Measurements from ENCODE around the gene ADCY3. TPM values are rescaled to one million over a fixed set of nuclear protein-coding genes. Genes with fewer than 3 reads are reported as not detected.

ADCY3 gene
- total and polyA plus RNA-seq, 10 of the 15 experiments (the other 5 are each of a cell fraction or from before 2014, with no cell fraction given) = 2.8 to 102 (median 50.4) TPM

GRCh38 chr2:24853046-24853445, 67.0 kb downstream of the ADCY3 start (continued):
- TF ChIP-seq, protein P1, sequence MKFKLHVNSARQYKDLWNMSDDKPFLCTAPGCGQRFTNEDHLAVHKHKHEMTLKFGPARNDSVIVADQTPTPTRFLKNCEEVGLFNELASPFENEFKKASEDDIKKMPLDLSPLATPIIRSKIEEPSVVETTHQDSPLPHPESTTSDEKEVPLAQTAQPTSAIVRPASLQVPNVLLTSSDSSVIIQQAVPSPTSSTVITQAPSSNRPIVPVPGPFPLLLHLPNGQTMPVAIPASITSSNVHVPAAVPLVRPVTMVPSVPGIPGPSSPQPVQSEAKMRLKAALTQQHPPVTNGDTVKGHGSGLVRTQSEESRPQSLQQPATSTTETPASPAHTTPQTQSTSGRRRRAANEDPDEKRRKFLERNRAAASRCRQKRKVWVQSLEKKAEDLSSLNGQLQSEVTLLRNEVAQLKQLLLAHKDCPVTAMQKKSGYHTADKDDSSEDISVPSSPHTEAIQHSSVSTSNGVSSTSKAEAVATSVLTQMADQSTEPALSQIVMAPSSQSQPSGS (IDR thresholded peaks at IDR 0.05; ENCODE audit: low read length) = no peak
- no peak for TF ChIP-seq ZNF24 (IDR thresholded peaks at IDR 0.05)
- TF ChIP-seq, protein P2, sequence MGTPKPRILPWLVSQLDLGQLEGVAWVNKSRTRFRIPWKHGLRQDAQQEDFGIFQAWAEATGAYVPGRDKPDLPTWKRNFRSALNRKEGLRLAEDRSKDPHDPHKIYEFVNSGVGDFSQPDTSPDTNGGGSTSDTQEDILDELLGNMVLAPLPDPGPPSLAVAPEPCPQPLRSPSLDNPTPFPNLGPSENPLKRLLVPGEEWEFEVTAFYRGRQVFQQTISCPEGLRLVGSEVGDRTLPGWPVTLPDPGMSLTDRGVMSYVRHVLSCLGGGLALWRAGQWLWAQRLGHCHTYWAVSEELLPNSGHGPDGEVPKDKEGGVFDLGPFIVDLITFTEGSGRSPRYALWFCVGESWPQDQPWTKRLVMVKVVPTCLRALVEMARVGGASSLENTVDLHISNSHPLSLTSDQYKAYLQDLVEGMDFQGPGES (IDR thresholded peaks at IDR 0.05) = no peak

DNA sequence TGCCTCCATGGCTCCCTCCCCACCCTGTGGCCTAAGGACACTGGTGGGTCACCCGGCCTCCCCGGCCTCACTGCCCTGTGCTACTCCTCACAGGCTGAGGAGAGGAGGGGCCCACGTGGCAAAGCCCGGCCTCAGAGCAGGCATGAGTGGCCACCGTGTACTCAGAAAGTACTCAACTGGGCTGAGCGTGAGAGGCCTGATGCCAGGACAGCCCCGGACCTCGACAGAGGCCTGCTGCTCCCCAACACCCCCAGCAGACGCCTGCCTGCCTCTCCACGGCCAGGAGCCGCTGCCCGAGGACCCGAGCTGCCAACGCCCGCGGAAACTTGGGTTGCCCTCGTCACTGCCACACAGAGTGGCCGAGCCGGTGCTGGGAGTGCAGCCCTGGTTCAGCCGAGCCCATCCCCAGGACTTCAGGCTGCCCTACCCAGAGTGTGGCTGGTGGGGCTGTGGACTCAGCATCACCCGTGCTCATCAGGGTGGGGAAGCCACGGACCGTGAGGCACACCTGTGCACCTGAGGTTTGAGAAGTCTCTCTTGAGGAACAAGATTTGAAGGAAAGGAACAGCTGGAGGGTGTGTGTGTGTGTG, 67.5 kb downstream of the ADCY3 start:
- CTCF ChIA-PET = interaction anchor here (0.6 kb wide), 1 partner anchor 241 kb away, joined by 3 read pairs; no protein-coding TSS in a partner anchor
- no peak for DNase-seq (ENCODE audit: low read depth, low spot score)
- intact Hi-C loops (cut with micrococcal nuclease; ENCODE audit: unreplicated experiment) (no loop called here), in situ Hi-C loops (cut with MboI) (no loop called here)
- H3K36me3 ChIP-seq (ENCODE audit: control insufficient read depth in 2 of 2, insufficient read depth in 2 of 2, low read length in 1 of 2) = peaks cover 0 to 21% of the 10 kb centered on the region in 2 experiments; a peak in 3 of 4 replicates
- 95% methylated on average over 23 of the region's 23 CpGs for WGBS (ENCODE audit: insufficient coverage, insufficient replicate concordance, low lambda C conversion rate, missing lambda C conversion rate)
- peaks cover 17% of the 10 kb centered on the region; the same call in 2 of the 3 replicates for H3K9me3 ChIP-seq (replicated peaks; ENCODE audit: control insufficient read depth, insufficient read depth, low read length)
- H3K4me1 ChIP-seq (ENCODE audit: control insufficient read depth, insufficient read depth, low read length) = no peaks in the 10 kb centered on the region
- H3K27me3 ChIP-seq (replicated peaks in 1 of 2; ENCODE audit: control insufficient read depth in 2 of 2, insufficient read depth in 2 of 2, low read length in 1 of 2) = no peaks in the 10 kb centered on the region
- no peak for FAIRE-seq
- no peaks in the 10 kb centered on the region for H4K20me1 ChIP-seq (ENCODE audit: control insufficient read depth, insufficient read depth)
- H3K4me3 ChIP-seq = no peak overlapping the region
- H3K79me2 ChIP-seq (ENCODE audit: control insufficient read depth, insufficient read depth, low read length) = no peaks in the 10 kb centered on the region
- H2AFZ ChIP-seq (ENCODE audit: control insufficient read depth, low read depth, low read length) = no peak overlapping the region
- RAD21 ChIA-PET (ENCODE audit: unreplicated experiment) = no interaction called here
- SMC1A ChIA-PET (ENCODE audit: uncharacterized antibody, unreplicated experiment) = no interaction called here
- no peak overlapping the region for H3K27ac ChIP-seq (ENCODE audit: control insufficient read depth, insufficient read depth)
- POLR2A ChIA-PET = no interaction called here
- BruUV-seq (replicated peaks) = no TSS peak
- H3K4me2 ChIP-seq (ENCODE audit: control insufficient read depth, insufficient read depth) = no peak overlapping the region
- no peak overlapping the region for H3K9ac ChIP-seq (ENCODE audit: control insufficient read depth, insufficient read depth, low read length)
- ATAC-seq = no peak
- TF ChIP-seq SUZ12 (IDR thresholded peaks at IDR 0.05; ENCODE audit: unreplicated experiment) = no peak
- TF ChIP-seq, protein P3, sequence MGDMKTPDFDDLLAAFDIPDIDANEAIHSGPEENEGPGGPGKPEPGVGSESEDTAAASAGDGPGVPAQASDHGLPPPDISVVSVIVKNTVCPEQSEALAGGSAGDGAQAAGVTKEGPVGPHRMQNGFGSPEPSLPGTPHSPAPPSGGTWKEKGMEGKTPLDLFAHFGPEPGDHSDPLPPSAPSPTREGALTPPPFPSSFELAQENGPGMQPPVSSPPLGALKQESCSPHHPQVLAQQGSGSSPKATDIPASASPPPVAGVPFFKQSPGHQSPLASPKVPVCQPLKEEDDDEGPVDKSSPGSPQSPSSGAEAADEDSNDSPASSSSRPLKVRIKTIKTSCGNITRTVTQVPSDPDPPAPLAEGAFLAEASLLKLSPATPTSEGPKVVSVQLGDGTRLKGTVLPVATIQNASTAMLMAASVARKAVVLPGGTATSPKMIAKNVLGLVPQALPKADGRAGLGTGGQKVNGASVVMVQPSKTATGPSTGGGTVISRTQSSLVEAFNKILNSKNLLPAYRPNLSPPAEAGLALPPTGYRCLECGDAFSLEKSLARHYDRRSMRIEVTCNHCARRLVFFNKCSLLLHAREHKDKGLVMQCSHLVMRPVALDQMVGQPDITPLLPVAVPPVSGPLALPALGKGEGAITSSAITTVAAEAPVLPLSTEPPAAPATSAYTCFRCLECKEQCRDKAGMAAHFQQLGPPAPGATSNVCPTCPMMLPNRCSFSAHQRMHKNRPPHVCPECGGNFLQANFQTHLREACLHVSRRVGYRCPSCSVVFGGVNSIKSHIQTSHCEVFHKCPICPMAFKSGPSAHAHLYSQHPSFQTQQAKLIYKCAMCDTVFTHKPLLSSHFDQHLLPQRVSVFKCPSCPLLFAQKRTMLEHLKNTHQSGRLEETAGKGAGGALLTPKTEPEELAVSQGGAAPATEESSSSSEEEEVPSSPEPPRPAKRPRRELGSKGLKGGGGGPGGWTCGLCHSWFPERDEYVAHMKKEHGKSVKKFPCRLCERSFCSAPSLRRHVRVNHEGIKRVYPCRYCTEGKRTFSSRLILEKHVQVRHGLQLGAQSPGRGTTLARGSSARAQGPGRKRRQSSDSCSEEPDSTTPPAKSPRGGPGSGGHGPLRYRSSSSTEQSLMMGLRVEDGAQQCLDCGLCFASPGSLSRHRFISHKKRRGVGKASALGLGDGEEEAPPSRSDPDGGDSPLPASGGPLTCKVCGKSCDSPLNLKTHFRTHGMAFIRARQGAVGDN (IDR thresholded peaks at IDR 0.05) = no peak
- TF ChIP-seq SKIL (IDR thresholded peaks at IDR 0.05; ENCODE audit: low read depth, poor library complexity, severe bottlenecking) = no peak
- TF ChIP-seq RELA (IDR thresholded peaks at IDR 0.05; ENCODE audit: borderline replicate concordance, partially characterized antibody) = no peak
- TF ChIP-seq CBFB (IDR thresholded peaks at IDR 0.05; ENCODE audit: low read depth) = no peak
- TF ChIP-seq ZNF274 (IDR thresholded peaks at IDR 0.05; ENCODE audit: insufficient read depth, insufficient read length) = no peak
- TF ChIP-seq FOS (IDR thresholded peaks at IDR 0.05; ENCODE audit: borderline replicate concordance, extremely low read depth, insufficient read length) = no peak
- no peak for TF ChIP-seq CREB1 (IDR thresholded peaks at IDR 0.05; ENCODE audit: low read depth)
- TF ChIP-seq TBL1XR1 (IDR thresholded peaks at IDR 0.05; ENCODE audit: low read depth, low read length) = no peak
- TF ChIP-seq MEF2B (IDR thresholded peaks at IDR 0.05; ENCODE audit: partially characterized antibody, poor library complexity, severe bottlenecking) = no peak
